HCT116 (cell line): ENCODE measurements around the gene EPHB3.

Experiments used
- CTCF ChIP-seq, 3 experiments: fragments of 200-600 bp in 1 of 3; sonication (generic) in 1 of 3; IDR thresholded peaks in 2 of 3; conservative IDR thresholded peaks in 1 of 3; 2 replicates each; pipeline ENCODE4 v1.5.1; 2012 to 2017; ENCODE audit warnings: low read depth in 2 of 3, low read length in 2 of 3, antibody characterized with exemption in 1 of 3, borderline replicate concordance in 1 of 3, control low read depth in 1 of 3, mild to moderate bottlenecking in 1 of 3, mixed read lengths in 1 of 3, mixed run types in 1 of 3, moderate library complexity in 1 of 3; ENCODE audit not compliant: insufficient read depth in 1 of 3
- EZH2 ChIP-seq: fragments of 200-600 bp; sonication (generic); IDR thresholded peaks from 2 replicates; pipeline ENCODE4 v1.6.1; 2017; ENCODE audit warnings: antibody characterized with exemption, mixed run types

- TF ChIP-seq CTCF (IDR thresholded peaks at IDR 0.05 in 2 of 3, conservative IDR thresholded peaks at IDR 0.05 in 1 of 3; ENCODE audit: borderline replicate concordance in 1 of 3, insufficient read depth in 1 of 3, low read depth in 2 of 3, low read length in 2 of 3) (no peak), EZH2 (no peak)
Measured at GRCh38 chr3:184551614-184552256, 9.8 kb upstream of the EPHB3 start.
